Measurements from ENCODE around the gene CORO2A. TPM values are rescaled to one million over a fixed set of nuclear protein-coding genes. Genes with fewer than 3 reads are reported as not detected.
"Not testable (repeated sequence)": the region's sequence is repeated elsewhere in the genome, so short reads cannot be mapped to it uniquely, and the experiment has no call there.

The CORO2A gene
- total RNA-seq, 4 donors from 2014 or later = 2.8 to 4.6 (median 4.2) TPM

DNA sequence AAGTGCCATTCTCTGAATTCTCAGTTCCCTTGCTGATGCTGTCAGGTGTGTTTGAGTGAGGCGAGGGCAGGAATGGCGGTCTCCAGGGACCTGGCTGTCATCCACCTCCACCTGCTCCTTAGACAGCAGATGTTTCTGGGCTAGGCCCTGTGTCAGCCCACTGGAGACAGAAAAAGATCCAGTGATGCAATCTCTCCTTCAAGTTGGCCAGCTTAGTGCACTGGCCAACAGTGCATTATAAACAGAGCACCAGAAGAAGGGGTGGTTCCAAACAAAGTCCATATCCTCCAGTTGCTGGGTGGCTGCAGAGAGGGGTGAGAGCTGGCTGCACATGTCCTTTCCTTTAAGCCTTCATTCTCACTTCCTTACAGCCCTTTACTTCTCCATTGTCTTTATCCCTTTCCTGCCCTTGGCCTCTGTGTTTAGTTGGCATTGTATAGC, 109.4 kb downstream of the CORO2A start:
- no peaks in the 10 kb centered on the region for H3K4me1 ChIP-seq
- no peaks in the 10 kb centered on the region for H3K36me3 ChIP-seq
- intact Hi-C loops (cut with DNase I; ENCODE audit: low total_unique reads) = no loop called here
- peak overlapping the region in 1 of 2 donors; percentile 4 for H3K27ac ChIP-seq
- H3K4me3 ChIP-seq = no peak overlapping the region
- H3K9me3 ChIP-seq = no peaks in the 10 kb centered on the region
- TF ChIP-seq, protein P1, sequence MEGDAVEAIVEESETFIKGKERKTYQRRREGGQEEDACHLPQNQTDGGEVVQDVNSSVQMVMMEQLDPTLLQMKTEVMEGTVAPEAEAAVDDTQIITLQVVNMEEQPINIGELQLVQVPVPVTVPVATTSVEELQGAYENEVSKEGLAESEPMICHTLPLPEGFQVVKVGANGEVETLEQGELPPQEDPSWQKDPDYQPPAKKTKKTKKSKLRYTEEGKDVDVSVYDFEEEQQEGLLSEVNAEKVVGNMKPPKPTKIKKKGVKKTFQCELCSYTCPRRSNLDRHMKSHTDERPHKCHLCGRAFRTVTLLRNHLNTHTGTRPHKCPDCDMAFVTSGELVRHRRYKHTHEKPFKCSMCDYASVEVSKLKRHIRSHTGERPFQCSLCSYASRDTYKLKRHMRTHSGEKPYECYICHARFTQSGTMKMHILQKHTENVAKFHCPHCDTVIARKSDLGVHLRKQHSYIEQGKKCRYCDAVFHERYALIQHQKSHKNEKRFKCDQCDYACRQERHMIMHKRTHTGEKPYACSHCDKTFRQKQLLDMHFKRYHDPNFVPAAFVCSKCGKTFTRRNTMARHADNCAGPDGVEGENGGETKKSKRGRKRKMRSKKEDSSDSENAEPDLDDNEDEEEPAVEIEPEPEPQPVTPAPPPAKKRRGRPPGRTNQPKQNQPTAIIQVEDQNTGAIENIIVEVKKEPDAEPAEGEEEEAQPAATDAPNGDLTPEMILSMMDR (IDR thresholded peaks at IDR 0.05) = no peak
- no peak for TF ChIP-seq POLR2A (IDR thresholded peaks at IDR 0.05)
- no peak for DNase-seq
- no peaks in the 10 kb centered on the region for H3K27me3 ChIP-seq

GRCh38 chr9:98081477-98082219, 110.8 kb downstream of the CORO2A start:
- no peaks in the 10 kb centered on the region for H3K27me3 ChIP-seq
- no peak overlapping the region for H3K4me3 ChIP-seq
- H3K4me1 ChIP-seq = no peaks in the 10 kb centered on the region
- no peaks in the 10 kb centered on the region for H3K9me3 ChIP-seq
- TF ChIP-seq POLR2A (IDR thresholded peaks at IDR 0.05) = no peak
- TF ChIP-seq, protein P1 (IDR thresholded peaks at IDR 0.05) = no peak
- peak overlapping the region in 1 of 2 donors; percentile 24 for H3K27ac ChIP-seq
- intact Hi-C loops (cut with DNase I; ENCODE audit: low total_unique reads) = no loop called here
- H3K36me3 ChIP-seq = no peaks in the 10 kb centered on the region
- peak in 1 of 2 donors; percentile 39 for DNase-seq

DNA sequence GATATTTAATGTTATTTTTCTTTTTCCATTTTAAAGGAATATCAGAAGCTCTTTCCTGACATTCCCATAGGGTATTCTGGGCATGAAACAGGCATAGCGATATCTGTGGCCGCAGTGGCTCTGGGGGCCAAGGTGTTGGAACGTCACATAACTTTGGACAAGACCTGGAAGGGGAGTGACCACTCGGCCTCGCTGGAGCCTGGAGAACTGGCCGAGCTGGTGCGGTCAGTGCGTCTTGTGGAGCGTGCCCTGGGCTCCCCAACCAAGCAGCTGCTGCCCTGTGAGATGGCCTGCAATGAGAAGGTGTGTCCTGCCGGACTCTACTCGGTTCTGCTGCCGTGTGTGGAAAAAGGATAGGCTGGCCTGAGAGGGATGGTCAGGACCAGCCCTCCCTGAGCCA, 111.7 kb downstream of the CORO2A start:
- Histone ChIP-seq H3K27ac (peak overlapping the region in 1 of 2 donors; percentile 24), H3K27me3 (no peaks in the 10 kb centered on the region), H3K4me1 (no peaks in the 10 kb centered on the region), H3K36me3 (no peaks in the 10 kb centered on the region), H3K4me3 (no peak overlapping the region), H3K9me3 (no peaks in the 10 kb centered on the region)
- TF ChIP-seq, protein P1 (IDR thresholded peaks at IDR 0.05) = no peak
- TF ChIP-seq POLR2A (IDR thresholded peaks at IDR 0.05) = no peak
- no peak for DNase-seq
- intact Hi-C loops (cut with DNase I; ENCODE audit: low total_unique reads) = no loop called here

DNA sequence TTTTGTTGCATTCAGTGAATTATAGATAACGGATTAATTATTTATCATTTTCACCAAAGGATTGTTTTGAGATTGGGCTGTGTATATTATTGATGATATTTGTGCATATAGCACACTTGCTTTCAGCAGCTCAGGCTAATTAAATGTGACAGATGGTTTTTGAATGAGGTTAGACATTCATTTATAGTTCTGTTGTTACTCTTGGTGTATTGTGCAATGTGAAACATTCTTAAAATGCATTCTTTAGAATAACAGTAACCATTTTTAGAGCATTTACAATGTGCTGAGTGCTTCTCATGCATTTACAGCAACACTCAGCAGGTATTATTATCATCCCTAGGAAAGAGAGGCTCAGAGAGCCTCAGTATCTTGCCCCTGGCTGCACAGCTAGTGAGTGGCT, 112.1 kb downstream of the CORO2A start:
- H3K4me3 ChIP-seq = no peak overlapping the region
- intact Hi-C loops (cut with DNase I; ENCODE audit: low total_unique reads) = no loop called here
- H3K36me3 ChIP-seq = no peaks in the 10 kb centered on the region
- H3K27me3 ChIP-seq = no peaks in the 10 kb centered on the region
- TF ChIP-seq, protein P1 (IDR thresholded peaks at IDR 0.05) = no peak
- no peak for TF ChIP-seq POLR2A (IDR thresholded peaks at IDR 0.05)
- H3K9me3 ChIP-seq = no peaks in the 10 kb centered on the region
- no peaks in the 10 kb centered on the region for H3K4me1 ChIP-seq
- no peak for DNase-seq
- no peak overlapping the region for H3K27ac ChIP-seq

DNA sequence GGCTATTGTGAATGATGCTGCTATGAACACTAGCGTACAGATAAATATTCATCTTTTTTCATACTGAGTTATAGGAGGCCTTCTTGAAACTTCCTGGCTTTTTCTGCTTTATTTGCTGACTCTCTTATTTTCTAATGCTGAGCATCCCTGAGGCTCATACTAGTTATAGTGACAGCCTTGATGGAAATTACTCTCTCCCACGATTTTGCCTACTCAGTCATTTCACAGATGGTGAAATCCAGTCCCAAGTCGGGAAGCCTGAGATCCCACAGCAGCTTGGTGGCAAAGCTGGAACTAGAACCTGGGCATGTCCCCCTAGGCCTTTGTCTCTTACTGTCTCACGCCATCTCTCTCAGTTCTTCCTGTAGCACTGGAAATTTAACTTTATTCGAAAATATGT, 113.5 kb downstream of the CORO2A start:
- no peaks in the 10 kb centered on the region for H3K9me3 ChIP-seq
- H3K4me3 ChIP-seq = no peak overlapping the region
- intact Hi-C loops (cut with DNase I; ENCODE audit: low total_unique reads) = no loop called here
- no peak overlapping the region for H3K27ac ChIP-seq
- DNase-seq = no peak
- no peaks in the 10 kb centered on the region for H3K4me1 ChIP-seq
- H3K36me3 ChIP-seq = no peaks in the 10 kb centered on the region
- TF ChIP-seq, protein P1 (IDR thresholded peaks at IDR 0.05) = no peak
- TF ChIP-seq POLR2A (IDR thresholded peaks at IDR 0.05) = no peak
- H3K27me3 ChIP-seq = no peaks in the 10 kb centered on the region

DNA sequence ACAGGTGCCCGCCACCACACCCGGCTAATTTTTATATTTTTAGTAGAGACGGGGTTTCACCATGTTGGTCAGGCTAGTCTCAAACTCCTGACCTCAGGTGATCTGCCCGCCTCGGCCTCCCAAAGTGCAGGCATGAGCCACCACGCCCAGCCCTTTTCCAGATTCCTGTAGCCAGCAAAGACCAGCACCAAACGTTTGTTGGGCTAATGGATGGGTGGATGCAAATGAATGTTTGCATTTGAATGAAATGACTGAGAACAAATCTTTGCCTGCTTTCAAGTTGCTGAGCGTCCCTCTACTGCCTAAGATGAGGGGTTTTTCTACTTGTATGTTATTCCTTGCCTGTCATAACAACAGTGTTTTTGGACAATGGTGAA, 115.9 kb downstream of the CORO2A start:
- H3K27ac ChIP-seq; intact Hi-C loops (cut with DNase I; ENCODE audit: low total_unique reads); H3K27me3 ChIP-seq; H3K36me3 ChIP-seq; DNase-seq; H3K4me1 ChIP-seq; H3K4me3 ChIP-seq; H3K9me3 ChIP-seq: not testable (repeated sequence)
